NCI-H2196 (cell line): Measurements from ENCODE around the gene GPC5.

Source experiments
- DNase-seq: peaks from one replicate; lab custom pipeline; 2025; ENCODE audit not compliant: unreplicated experiment; lab: John Stamatoyannopoulos, UW

Gene GPC5

GRCh38 chr13:92592757-92593156 is 1194.3 kb downstream of the GPC5 start:
- no peak for DNase-seq

- no peak for DNase-seq
These were observed 1204.1 kb downstream of the GPC5 start for GRCh38 chr13:92602560-92602959.

DNA sequence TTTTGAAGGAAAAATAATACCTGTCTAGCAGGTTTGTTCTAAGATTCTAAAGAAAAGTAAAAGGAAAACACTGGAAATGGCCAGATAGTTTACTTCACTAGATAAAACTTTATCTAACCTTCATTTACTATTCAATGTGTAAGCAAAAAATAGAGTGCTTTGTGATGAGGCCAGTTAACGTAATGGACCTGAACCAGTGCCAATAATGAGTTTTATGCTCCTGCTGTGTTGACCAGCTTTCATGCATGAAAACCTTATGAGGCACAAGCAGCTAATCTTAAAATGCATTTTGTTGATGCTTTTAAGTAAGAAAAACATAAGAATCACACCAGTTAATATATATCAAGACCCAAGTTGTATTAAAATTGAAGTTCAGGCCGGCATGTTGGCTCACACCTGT is 1211.0 kb downstream of the GPC5 start:
- no peak for DNase-seq

GRCh38 chr13:92612892-92613291 is 1214.5 kb downstream of the GPC5 start:
- no peak for DNase-seq

- no peak for DNase-seq
These were observed 1215.5 kb downstream of the GPC5 start for GRCh38 chr13:92613921-92614320.

DNA sequence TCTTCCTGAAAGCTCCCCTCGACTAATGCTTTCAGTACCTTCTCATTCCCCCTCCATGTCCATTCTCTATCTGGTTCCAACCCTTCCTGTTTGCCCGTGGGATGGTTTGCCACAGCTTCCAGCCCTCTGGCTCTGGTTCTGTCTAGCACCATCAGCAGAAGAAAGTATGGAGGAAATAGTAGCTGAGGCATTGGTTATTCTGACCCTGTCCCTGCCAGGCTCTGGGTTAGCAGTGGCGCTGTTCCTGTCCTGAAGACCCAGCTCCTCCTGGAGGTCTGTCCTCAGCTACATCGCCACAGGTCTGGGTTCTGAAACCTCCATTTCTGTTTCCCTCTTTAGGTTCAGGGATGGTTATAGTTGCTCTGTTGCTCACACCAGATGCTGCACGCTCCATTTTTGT is 1223.6 kb downstream of the GPC5 start:
- DNase-seq: no peak

DNA sequence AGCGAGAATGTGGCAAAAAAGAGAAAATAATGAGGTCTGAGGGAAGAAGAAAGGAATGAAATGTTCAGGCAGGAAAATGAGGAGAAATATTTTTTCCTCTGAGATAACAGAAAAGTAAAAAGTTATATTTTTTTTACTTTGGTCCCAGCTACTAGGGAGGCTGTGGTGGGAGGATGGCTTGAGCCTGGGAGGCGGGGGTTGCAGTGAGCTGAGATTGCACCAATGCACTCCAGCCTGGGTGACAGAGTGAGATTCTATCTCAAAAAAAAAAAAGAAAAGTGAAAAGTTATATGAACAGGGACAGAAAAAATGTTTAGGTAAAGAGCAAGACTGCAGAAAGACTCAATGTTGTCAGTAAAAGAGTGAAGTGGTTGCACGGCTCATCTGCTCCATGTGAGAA is 1224.5 kb downstream of the GPC5 start:
- no peak for DNase-seq

GRCh38 chr13:92626274-92626673 is 1227.9 kb downstream of the GPC5 start:
- no peak for DNase-seq

DNA sequence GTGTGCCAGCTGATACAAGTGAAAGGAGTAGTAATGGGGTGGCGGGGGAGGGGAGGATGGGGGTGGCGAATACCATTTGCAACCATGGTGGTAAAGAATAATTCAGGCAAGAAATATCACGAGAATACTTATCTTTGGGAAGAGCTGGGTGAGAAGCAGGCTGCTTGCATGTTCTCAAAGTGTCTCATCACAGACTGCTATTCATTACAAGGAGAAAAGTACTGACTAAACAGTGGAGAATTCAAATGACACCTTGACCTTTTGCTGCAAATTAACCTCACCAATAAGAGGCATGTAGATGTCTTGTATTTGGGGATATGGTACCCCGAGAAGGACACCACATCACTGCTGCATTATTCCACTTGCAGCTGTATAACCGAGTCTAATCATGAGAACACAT is 1242.5 kb downstream of the GPC5 start:
- DNase-seq: no peak

DNA sequence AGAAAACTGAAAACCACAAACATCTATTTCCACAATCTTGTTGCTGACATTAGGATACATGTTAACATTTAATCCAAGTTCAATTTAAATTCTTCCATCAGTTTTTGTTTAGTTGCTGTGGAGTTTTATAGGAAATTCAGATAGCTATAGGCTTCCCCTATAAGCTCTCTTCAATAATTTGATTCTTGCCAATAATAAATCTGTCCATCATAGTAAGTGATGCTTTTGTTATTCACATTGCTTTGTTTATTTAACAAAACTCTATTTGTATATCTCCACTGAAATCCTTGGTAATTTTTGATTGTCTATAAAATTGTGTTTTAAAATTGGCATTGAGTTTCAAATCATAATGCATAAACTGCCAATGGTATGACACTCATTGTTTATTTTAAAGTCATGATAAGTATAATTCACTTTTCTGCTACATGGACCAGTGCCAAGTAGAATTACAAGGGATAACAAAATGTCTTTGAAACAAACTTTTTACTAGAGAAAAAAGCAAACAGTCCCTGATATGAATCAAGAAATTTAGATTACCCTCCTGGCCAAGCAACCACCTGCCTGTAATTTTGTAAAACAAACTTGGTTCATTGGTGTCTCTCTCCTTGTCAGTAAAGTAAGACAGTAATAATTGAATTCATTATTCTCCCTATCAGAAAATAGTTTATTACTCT is 1250.9 kb downstream of the GPC5 start:
- no peak for DNase-seq

GRCh38 chr13:92656103-92656502 is 1257.7 kb downstream of the GPC5 start:
- DNase-seq: no peak

- DNase-seq: no peak
These were observed 1258.2 kb downstream of the GPC5 start for GRCh38 chr13:92656648-92657047.

DNA sequence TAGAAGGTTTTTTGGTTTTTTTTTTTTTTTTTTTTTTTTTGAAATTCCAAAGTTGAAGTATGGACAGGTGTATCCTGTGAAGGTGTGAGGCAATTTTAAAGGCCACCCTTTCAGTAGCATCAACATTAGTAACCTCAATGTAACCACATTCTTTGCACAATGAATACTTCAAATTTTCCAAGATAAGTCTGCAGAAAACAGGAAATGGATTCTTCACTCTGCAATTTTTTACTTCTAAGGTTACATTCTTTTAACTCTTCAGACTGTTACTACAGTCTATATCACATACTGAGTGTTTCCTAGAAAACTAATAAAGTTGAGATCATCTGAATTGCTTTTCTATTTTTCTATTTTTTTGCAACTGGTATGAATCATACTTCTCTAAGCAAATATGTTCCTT is 1259.1 kb downstream of the GPC5 start:
- no peak for DNase-seq

GRCh38 chr13:92658293-92658692 is 1259.9 kb downstream of the GPC5 start:
- DNase-seq: no peak

DNA sequence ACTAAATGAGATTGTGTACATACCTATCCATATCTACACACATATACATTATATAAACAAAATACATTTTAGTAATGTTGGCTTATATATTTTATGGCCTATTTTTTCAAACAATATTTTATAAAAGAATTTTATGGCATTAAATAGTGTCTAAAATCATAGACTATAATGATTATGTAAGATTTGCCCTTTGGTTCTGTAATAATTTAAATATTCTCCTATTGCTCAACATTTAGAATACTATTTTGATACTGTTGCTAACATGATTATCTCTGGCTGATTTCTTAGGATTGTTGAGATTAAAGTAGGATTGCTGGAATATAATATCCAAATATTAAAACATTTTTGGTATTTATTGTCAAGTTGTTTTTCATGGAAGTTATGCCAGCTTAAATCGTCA is 1263.0 kb downstream of the GPC5 start:
- DNase-seq: no peak

- DNase-seq: no peak
These were observed 1269.7 kb downstream of the GPC5 start for GRCh38 chr13:92668157-92668556.

GRCh38 chr13:92670096-92670495 is 1271.7 kb downstream of the GPC5 start:
- no peak for DNase-seq

DNA sequence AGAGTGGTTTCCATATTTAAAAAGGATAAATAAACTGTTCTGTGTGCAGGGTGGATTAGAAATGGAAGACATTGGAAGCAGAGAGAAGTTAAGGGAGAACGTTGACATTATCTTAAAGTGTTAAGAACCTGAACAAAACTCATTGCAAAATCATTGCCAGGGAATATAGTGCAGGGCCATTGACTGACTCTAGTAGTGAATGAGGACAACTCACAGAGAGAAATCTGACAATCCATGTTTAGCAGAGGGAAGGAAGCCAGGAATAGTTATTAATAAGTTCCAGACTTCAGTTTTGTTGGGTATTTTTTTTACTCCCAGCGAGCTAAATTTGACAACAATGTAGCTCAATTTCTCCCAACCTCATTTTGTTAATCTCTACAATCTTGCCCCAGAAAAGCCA is 1273.4 kb downstream of the GPC5 start:
- no peak for DNase-seq

DNA sequence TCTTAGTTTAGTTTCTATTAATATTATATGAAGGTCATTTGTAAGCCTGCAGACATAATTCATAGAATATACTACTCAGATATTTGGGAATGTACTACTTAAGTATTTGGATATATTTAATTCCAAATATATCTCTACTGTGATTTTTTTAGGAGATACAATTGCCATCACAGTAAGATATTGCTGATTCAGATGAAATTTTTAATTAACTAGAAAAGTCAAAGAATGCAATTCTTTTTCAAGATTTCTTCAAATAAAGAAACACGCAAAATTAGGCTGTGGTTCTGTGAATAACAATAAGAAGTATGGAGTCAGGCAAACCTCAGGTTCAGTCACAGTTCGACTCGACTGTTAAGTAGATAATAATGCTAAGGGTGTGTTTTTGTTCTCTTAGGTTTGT is 1277.8 kb downstream of the GPC5 start:
- DNase-seq: no peak

GRCh38 chr13:92677571-92677970 is 1279.2 kb downstream of the GPC5 start:
- DNase-seq: no peak

- DNase-seq: no peak
These were observed 1281.2 kb downstream of the GPC5 start for GRCh38 chr13:92679602-92680001.

GRCh38 chr13:92681239-92681638 is 1282.8 kb downstream of the GPC5 start:
- DNase-seq: no peak

DNA sequence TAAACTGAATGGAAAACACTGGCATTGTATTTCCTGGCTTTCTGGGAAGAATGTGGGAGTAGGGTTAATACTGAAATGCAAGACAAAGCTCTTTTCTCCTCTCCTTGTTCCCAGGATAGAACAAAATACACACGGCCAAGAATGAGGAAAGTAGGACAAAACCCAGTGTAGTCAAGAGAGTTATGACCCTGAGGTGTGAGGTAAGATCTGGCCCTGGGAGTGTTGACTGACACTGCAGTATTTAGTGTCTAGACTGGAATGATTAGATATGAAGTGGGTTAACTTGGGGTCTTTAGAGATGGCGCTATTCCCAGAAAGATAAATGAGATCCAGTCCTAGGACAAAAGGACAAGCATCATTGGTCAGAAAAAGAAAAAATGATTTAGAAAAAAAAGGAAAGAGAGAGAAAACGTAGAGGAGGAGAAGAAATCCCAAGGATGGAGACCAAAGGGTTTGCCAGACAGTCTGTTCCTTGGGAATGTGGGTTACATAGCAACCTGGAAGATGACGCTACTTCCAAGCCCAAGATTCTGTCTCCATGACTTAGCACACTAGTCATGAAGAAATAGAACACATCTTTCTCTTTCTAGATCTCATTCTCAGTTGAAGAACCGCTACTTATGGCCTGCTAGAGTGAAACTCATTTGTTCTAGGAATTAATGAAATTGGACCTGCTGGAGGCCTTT is 1284.6 kb downstream of the GPC5 start:
- no peak for DNase-seq
